GM06990 (cell line): ENCODE results near the gene OR5P2.

Source experiments
- DNase-seq: peaks from one replicate; pipeline ENCODE4 v3.0.0-alpha.2; 2011; ENCODE audit not compliant: insufficient read length; ENCODE audit errors: extremely low read depth
- H3K27me3 ChIP-seq: replicated peaks from 2 replicates; pipeline ENCODE4 v1.6.0; 2011; ENCODE audit warnings: low read length; ENCODE audit not compliant: control insufficient read depth, insufficient read depth
- H3K36me3 ChIP-seq: 2 replicates; pipeline ENCODE4 v1.5.1; 2011; ENCODE audit warnings: low read length; ENCODE audit not compliant: control insufficient read depth, insufficient read depth
- H3K4me3 ChIP-seq: replicated peaks from 2 replicates; pipeline ENCODE4 v1.5.1; 2011; ENCODE audit warnings: low read depth, mild to moderate bottlenecking, control low read depth, low read length
- TF ChIP-seq, protein P1 (sequence below): IDR thresholded peaks from 2 replicates; pipeline ENCODE4 v1.5.1; 2011; ENCODE audit warnings: low read length, control low read depth, mild to moderate bottlenecking, inconsistent platforms; ENCODE audit not compliant: insufficient read depth, poor library complexity, severe bottlenecking

OR5P2 gene, protein sequence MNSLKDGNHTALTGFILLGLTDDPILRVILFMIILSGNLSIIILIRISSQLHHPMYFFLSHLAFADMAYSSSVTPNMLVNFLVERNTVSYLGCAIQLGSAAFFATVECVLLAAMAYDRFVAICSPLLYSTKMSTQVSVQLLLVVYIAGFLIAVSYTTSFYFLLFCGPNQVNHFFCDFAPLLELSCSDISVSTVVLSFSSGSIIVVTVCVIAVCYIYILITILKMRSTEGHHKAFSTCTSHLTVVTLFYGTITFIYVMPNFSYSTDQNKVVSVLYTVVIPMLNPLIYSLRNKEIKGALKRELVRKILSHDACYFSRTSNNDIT

DNA sequence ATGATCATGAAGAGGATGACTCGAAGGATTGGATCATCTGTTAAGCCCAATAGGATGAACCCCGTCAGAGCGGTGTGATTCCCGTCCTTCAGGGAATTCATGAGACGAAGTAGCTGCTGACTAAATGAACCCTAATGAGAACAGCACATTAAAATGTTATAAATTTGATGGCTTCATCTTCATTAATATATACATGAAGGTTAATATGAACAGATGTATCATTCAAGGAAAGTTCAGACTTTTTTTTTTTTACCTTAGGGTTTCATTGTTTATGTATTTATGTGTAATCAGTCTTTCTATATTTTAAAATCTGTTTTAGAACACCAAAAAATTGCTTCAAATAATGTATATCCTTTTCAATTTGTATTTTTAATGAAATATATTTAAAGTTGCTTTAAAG lies at the start of gene OR5P2:
OR5P2 (minus strand) TSS at position 101 of the 400 bp plus-strand sequence; CDS start at position 101, 0 bp downstream.
- TF ChIP-seq, protein P1, sequence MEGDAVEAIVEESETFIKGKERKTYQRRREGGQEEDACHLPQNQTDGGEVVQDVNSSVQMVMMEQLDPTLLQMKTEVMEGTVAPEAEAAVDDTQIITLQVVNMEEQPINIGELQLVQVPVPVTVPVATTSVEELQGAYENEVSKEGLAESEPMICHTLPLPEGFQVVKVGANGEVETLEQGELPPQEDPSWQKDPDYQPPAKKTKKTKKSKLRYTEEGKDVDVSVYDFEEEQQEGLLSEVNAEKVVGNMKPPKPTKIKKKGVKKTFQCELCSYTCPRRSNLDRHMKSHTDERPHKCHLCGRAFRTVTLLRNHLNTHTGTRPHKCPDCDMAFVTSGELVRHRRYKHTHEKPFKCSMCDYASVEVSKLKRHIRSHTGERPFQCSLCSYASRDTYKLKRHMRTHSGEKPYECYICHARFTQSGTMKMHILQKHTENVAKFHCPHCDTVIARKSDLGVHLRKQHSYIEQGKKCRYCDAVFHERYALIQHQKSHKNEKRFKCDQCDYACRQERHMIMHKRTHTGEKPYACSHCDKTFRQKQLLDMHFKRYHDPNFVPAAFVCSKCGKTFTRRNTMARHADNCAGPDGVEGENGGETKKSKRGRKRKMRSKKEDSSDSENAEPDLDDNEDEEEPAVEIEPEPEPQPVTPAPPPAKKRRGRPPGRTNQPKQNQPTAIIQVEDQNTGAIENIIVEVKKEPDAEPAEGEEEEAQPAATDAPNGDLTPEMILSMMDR, result no peak
- H3K27me3 ChIP-seq, result 0 out of 2 replicates have a peak, but pooled peaks cover 1% of the 10 kb centered on the region
- no peaks in the 10 kb centered on the region for H3K36me3 ChIP-seq
- H3K4me3 ChIP-seq, result no peak within 1 kb of the TSS
- no peak for DNase-seq

DNA sequence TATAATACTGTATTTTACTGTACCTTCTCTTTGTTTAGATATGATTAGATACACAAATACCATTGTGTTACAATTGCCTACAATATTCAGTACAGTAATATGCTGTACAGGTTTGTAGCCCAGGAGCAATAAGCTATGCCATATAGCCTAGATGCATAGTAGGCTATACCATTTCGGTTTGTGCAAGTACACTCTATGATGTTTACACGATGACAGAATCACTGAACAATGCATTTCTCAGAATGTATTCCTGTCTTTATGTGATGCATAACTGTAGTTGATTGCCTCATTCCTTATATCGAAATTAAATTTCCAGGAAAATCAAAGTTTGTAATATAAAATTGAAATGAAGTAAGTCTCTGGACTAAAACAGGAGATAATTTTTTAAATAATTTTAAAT lies 49.3 kb upstream of the OR5P2 start:
- TF ChIP-seq, protein P1, result no peak
- no peaks in the 10 kb centered on the region for H3K36me3 ChIP-seq
- DNase-seq, result no peak
- no peaks in the 10 kb centered on the region for H3K27me3 ChIP-seq
- no peak overlapping the region for H3K4me3 ChIP-seq

DNA sequence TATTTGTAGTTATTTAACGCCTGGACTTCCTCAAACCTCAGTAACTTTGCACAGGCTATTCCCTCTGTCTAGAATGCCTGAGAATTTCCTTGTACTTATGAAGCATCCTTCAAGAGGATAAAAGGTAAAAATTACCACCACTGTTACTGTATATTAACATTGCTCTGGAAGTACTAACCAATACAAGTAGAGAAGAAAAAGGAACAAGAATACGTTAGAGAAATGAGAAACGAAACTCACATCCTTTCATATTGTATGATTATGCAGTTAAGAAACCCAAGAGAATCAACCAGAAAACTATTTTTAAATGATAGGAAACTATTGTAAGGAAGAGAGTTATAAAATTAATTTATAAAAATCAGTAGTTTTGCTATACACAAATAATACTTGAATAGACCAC lies 48.2 kb upstream of the OR5P2 start:
- Histone ChIP-seq H3K27me3 (no peaks in the 10 kb centered on the region), H3K36me3 (no peaks in the 10 kb centered on the region), H3K4me3 (no peak overlapping the region)
- TF ChIP-seq, protein P1, result no peak
- DNase-seq, result no peak

DNA sequence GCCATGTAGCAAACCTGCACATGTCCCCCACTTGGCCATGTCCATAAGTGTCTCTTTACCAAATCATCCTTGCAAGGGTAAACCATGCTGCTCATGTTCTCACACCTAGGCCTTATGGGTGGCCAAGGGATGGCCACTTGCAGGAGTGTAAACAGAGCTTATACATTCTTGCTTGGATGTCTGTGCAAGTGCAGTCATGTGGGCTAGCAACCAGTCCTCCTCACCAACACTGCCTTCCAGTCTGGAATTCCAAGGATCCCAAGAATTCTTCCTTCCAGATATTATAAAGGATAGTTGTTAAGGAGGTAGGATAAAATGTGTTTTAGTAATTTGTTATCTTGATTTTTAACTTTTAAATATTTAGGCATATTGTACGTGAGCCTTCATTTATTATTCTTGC lies 47.8 kb upstream of the OR5P2 start:
- DNase-seq, result no peak
- Histone ChIP-seq H3K27me3 (no peaks in the 10 kb centered on the region), H3K36me3 (no peaks in the 10 kb centered on the region), H3K4me3 (no peak overlapping the region)
- TF ChIP-seq, protein P1, result no peak

DNA sequence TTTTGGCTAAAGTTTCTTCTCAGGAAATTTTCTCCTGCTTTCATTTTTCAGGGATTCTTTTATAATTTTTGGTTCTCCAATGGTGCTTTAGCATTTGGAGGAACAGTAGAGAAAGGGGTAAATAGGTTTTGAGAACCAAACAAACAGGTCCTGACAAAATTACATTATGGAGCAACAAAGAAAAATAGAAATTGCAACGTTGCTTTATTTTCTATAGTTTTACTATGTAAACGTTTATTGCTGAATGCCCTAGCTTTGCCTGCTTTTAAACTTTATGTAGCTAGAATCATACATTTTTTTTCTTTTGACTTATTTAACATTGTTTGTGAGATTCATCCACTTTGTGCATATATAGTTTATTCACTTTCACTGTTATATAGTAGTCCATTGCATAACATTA lies 43.8 kb upstream of the OR5P2 start:
- Histone ChIP-seq H3K27me3 (no peaks in the 10 kb centered on the region), H3K4me3 (no peak overlapping the region), H3K36me3 (no peaks in the 10 kb centered on the region)
- TF ChIP-seq, protein P1, result no peak
- no peak for DNase-seq
